SU-DHL-6 (cell line): Measurements from ENCODE around the gene ABLIM1.
A peak's percentile ranks its signal among the peaks of the same experiment; 100 is the strongest.

ENCODE experiments used
- H2AFZ ChIP-seq: fragments of 200-600 bp; sonication (generic); 2 replicates; pipeline ENCODE4 v1.6.1; 2014; ENCODE audit warnings: low read depth, mild to moderate bottlenecking, moderate library complexity, mixed read lengths, antibody characterized with exemption, low read length; ENCODE audit not compliant: severe bottlenecking
- H3F3A ChIP-seq: fragments of 200-600 bp; shearing (Covaris generic); 2 replicates; pipeline ENCODE4 v1.6.0; 2016; ENCODE audit warnings: antibody characterized with exemption, mild to moderate bottlenecking; ENCODE audit not compliant: insufficient read depth
- H3K27ac ChIP-seq: fragments of 200-600 bp; sonication (generic); 2 replicates; pipeline ENCODE4 v1.5.1; 2016; ENCODE audit warnings: low read depth, mild to moderate bottlenecking, low read length, moderate library complexity, mixed read lengths
- H3K27me3 ChIP-seq: fragments of 200-600 bp; sonication (generic), shearing (Covaris generic); 2 replicates; pipeline ENCODE4 v1.6.0; 2014; ENCODE audit warnings: mild to moderate bottlenecking, low read length
- H3K36me3 ChIP-seq: fragments of 200-600 bp; sonication (generic); 2 replicates; pipeline ENCODE4 v1.6.1; 2014; ENCODE audit warnings: mild to moderate bottlenecking, low read length, mixed read lengths
- H3K4me2 ChIP-seq: fragments of 300-600, 200-600 bp; shearing (Covaris generic), sonication (generic); 2 replicates; pipeline ENCODE4 v1.6.0; 2014; ENCODE audit warnings: low read length, low read depth, mild to moderate bottlenecking; ENCODE audit not compliant: poor library complexity, severe bottlenecking
- H3K4me3 ChIP-seq: fragments of 200-600 bp; sonication (generic); 2 replicates; pipeline ENCODE4 v1.5.1; 2014; ENCODE audit warnings: antibody characterized with exemption, low read length, mild to moderate bottlenecking, mixed read lengths; ENCODE audit not compliant: insufficient read depth, poor library complexity, severe bottlenecking
- H3K79me2 ChIP-seq: fragments of 200-600 bp; sonication (generic); 2 replicates; pipeline ENCODE4 v1.6.1; 2014; ENCODE audit warnings: mild to moderate bottlenecking, low read length, moderate library complexity; ENCODE audit not compliant: insufficient read depth
- H3K9ac ChIP-seq: fragments of 200-600 bp; sonication (generic); 2 replicates; pipeline ENCODE4 v1.7.0; 2014; ENCODE audit warnings: mild to moderate bottlenecking, low read length
- H3K9me2 ChIP-seq: fragments of 200-600 bp; sonication (generic); replicated peaks from 2 replicates; pipeline ENCODE4 v1.6.1; 2014; ENCODE audit warnings: low read length; ENCODE audit not compliant: insufficient read depth
- H3K9me3 ChIP-seq: fragments of 200-600 bp; sonication (generic); 2 replicates; pipeline ENCODE4 v1.6.1; 2014; ENCODE audit warnings: low read length, mixed read lengths; ENCODE audit not compliant: insufficient read depth
- H4K20me1 ChIP-seq: fragments of 200-600 bp; sonication (generic); 2 replicates; pipeline ENCODE4 v1.6.1; 2014; ENCODE audit warnings: low read depth, mild to moderate bottlenecking, antibody characterized with exemption, low read length, moderate library complexity, mixed read lengths
- CTCF ChIP-seq: fragments of 200-600 bp; sonication (generic); IDR thresholded peaks from one replicate; pipeline ENCODE4 v1.5.1; 2017; ENCODE audit warnings: antibody characterized with exemption, mild to moderate bottlenecking, low read length, moderate library complexity; ENCODE audit not compliant: insufficient read depth, poor library complexity, severe bottlenecking
- EZH2phosphoT487 ChIP-seq: fragments of 200-600 bp; sonication (generic), shearing (Covaris generic); conservative IDR thresholded peaks from 2 replicates; pipeline ENCODE4 v1.6.1; 2018; ENCODE audit warnings: mild to moderate bottlenecking, antibody characterized with exemption, low read length, moderate library complexity, mixed read lengths

The ABLIM1 gene

GRCh38 chr10:114437473-114438292 is 220.4 kb downstream of the ABLIM1 start:
- no peaks in the 10 kb centered on the region for H3K36me3 ChIP-seq

GRCh38 chr10:114436941-114437340 is 221.1 kb downstream of the ABLIM1 start:
- Histone ChIP-seq H3K4me3 (no peak overlapping the region), H3K79me2 (no peaks in the 10 kb centered on the region), H3K4me2 (no peak overlapping the region), H3K9ac (no peak overlapping the region), H3K9me2 (no peaks in the 10 kb centered on the region), H3F3A (no peaks in the 10 kb centered on the region), H2AFZ (no peak overlapping the region), H3K9me3 (no peaks in the 10 kb centered on the region), H3K27me3 (no peaks in the 10 kb centered on the region), H3K27ac (no peak overlapping the region), H3K36me3 (no peaks in the 10 kb centered on the region), H4K20me1 (no peaks in the 10 kb centered on the region)
- TF ChIP-seq CTCF (no peak), EZH2phosphoT487 (no peak)

More at GRCh38 chr10:114437473-114438292, 220.4 kb downstream of the ABLIM1 start:
- no peaks in the 10 kb centered on the region for H4K20me1 ChIP-seq
- no peaks in the 10 kb centered on the region for H3K9me3 ChIP-seq
- no peaks in the 10 kb centered on the region for H3K79me2 ChIP-seq
- TF ChIP-seq CTCF (peak; percentile 17), EZH2phosphoT487 (no peak)
- H3K9ac ChIP-seq, result no peak overlapping the region
- H2AFZ ChIP-seq, result no peak overlapping the region
- no peak overlapping the region for H3K4me2 ChIP-seq
- H3K4me3 ChIP-seq, result no peak overlapping the region
- H3F3A ChIP-seq, result no peaks in the 10 kb centered on the region
- H3K9me2 ChIP-seq, result no peaks in the 10 kb centered on the region
- H3K27me3 ChIP-seq, result no peaks in the 10 kb centered on the region
- H3K27ac ChIP-seq, result no peak overlapping the region

- Histone ChIP-seq H3F3A (no peaks in the 10 kb centered on the region), H3K9me3 (no peaks in the 10 kb centered on the region), H3K9ac (no peak overlapping the region), H3K79me2 (no peaks in the 10 kb centered on the region), H3K9me2 (no peaks in the 10 kb centered on the region), H3K4me3 (no peak overlapping the region), H3K27me3 (no peaks in the 10 kb centered on the region), H3K27ac (no peak overlapping the region), H4K20me1 (no peaks in the 10 kb centered on the region), H2AFZ (no peak overlapping the region), H3K36me3 (no peaks in the 10 kb centered on the region), H3K4me2 (no peak overlapping the region)
- TF ChIP-seq EZH2phosphoT487 (no peak), CTCF (no peak)
Observed at GRCh38 chr10:114432566-114433093, 225.4 kb downstream of the ABLIM1 start.
